Parathyroid adenoma (tissue), 2 donors: ENCODE measurements around the gene CARD16.
"Not testable (repeated sequence)": the region's sequence is repeated elsewhere in the genome, so short reads cannot be mapped to it uniquely, and the experiment has no call there.

Experiments used
- H2AFZ ChIP-seq: fragments of 300-600 bp; sonication (generic); one replicate; pipeline ENCODE4 v1.7.0; 2017; ENCODE audit warnings: antibody characterized with exemption, mild to moderate bottlenecking
- H3K27ac ChIP-seq: fragments of 300-600 bp; sonication (generic); one replicate; pipeline ENCODE4 v1.7.0; 2017
- H3K27me3 ChIP-seq: fragments of 300-600 bp; sonication (generic); one replicate; pipeline ENCODE4 v1.7.0; 2017; ENCODE audit warnings: low read length; ENCODE audit not compliant: control insufficient read depth, insufficient read depth
- H3K36me3 ChIP-seq: fragments of 300-600 bp; sonication (generic); one replicate; pipeline ENCODE4 v1.7.0; 2017; ENCODE audit warnings: low read length; ENCODE audit not compliant: control insufficient read depth, insufficient read depth
- H3K4me1 ChIP-seq: fragments of 300-600 bp; sonication (generic); one replicate; pipeline ENCODE4 v1.7.0; 2017; ENCODE audit warnings: control low read depth
- H3K4me2 ChIP-seq: fragments of 300-600 bp; sonication (generic); one replicate; pipeline ENCODE4 v1.7.0; 2017; ENCODE audit warnings: low read length
- H3K4me3 ChIP-seq: fragments of 300-600 bp; sonication (generic); one replicate; pipeline ENCODE4 v1.7.0; 2017; ENCODE audit warnings: low read depth, low read length
- H3K79me2 ChIP-seq: fragments of 300-600 bp; sonication (generic); one replicate; pipeline ENCODE4 v1.7.0; 2017; ENCODE audit warnings: control low read depth
- H3K9ac ChIP-seq: fragments of 300-600 bp; sonication (generic); one replicate; pipeline ENCODE4 v1.7.0; 2017; ENCODE audit warnings: mild to moderate bottlenecking
- H3K9me3 ChIP-seq: fragments of 300-600 bp; sonication (generic); one replicate; pipeline ENCODE4 v1.7.0; 2017; ENCODE audit warnings: low read length; ENCODE audit not compliant: control insufficient read depth
- TF ChIP-seq, protein P1 (sequence below): fragments of 300-600 bp; sonication (generic); IDR thresholded peaks from one replicate; pipeline ENCODE4 v1.7.0; 2017; ENCODE audit warnings: antibody characterized with exemption, mild to moderate bottlenecking
- donor health status: primary hyperparathyroidism.

CARD16 gene

GRCh38 chr11:105044557-105045524 is at the start of gene CARD16:
CARD16 (minus strand) TSS chr11:105045335; CDS start chr11:105045297, 38 bp downstream.
- H3K27me3 ChIP-seq, H3K36me3 ChIP-seq, H3K27ac ChIP-seq, H3K9ac ChIP-seq, H3K79me2 ChIP-seq, H3K4me1 ChIP-seq, H2AFZ ChIP-seq, H3K9me3 ChIP-seq: not testable (repeated sequence)
- Histone ChIP-seq H3K4me2 (peak within 1 kb of the TSS; percentile 37), H3K4me3 (peak within 1 kb of the TSS; percentile 34)

GRCh38 chr11:105092256-105093239 is 47.4 kb upstream of the CARD16 start:
- TF ChIP-seq, protein P1, sequence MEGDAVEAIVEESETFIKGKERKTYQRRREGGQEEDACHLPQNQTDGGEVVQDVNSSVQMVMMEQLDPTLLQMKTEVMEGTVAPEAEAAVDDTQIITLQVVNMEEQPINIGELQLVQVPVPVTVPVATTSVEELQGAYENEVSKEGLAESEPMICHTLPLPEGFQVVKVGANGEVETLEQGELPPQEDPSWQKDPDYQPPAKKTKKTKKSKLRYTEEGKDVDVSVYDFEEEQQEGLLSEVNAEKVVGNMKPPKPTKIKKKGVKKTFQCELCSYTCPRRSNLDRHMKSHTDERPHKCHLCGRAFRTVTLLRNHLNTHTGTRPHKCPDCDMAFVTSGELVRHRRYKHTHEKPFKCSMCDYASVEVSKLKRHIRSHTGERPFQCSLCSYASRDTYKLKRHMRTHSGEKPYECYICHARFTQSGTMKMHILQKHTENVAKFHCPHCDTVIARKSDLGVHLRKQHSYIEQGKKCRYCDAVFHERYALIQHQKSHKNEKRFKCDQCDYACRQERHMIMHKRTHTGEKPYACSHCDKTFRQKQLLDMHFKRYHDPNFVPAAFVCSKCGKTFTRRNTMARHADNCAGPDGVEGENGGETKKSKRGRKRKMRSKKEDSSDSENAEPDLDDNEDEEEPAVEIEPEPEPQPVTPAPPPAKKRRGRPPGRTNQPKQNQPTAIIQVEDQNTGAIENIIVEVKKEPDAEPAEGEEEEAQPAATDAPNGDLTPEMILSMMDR: no peak

DNA sequence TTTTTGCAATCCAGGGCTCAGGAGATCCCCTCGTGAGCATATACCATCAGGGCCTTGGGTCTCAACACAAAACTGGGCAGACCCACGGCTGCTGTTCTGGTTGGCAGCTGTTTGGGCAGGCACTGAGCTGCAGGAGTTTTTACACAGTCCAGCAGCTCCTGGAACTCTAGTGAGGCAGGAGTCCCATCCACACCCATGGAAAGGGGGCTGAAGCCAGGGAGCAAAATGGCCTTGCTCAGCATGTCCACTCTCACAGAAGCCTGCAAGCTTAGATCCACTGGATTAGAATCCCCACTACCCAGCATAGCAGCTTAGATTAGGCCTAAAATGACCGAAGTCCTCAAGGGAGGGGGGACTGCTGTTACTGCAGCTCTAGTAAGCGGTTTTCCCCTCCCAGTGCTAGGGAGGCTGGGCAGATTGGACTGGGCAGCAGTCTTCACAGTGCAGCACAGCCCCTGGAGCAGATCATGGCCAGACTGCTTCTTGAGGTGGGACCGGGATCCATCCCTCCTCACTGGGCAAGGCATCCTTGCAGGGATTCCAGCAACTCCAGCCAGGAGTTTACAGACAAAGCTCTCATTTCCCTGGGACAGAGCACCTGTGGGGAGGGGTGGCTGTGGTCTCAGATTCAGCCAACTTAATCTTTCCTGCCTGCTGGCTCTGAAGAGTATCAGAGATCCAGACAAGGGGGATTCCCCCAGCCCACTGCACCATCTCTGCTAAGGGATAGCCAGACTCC is 36.4 kb upstream of the CARD16 start:
- TF ChIP-seq, protein P1: no peak
- H3K79me2 ChIP-seq: no peaks in the 10 kb centered on the region
- no peaks in the 10 kb centered on the region for H3K27me3 ChIP-seq
- no peak overlapping the region for H3K27ac ChIP-seq
- no peak overlapping the region for H2AFZ ChIP-seq
- H3K4me1 ChIP-seq: no peaks in the 10 kb centered on the region
- no peak overlapping the region for H3K4me3 ChIP-seq
- H3K36me3 ChIP-seq: no peaks in the 10 kb centered on the region
- no peak overlapping the region for H3K9ac ChIP-seq
- no peaks in the 10 kb centered on the region for H3K9me3 ChIP-seq
- no peak overlapping the region for H3K4me2 ChIP-seq

More at GRCh38 chr11:105092256-105093239, 47.4 kb upstream of the CARD16 start:
- H3K4me2 ChIP-seq: no peak overlapping the region
- no peaks in the 10 kb centered on the region for H3K9me3 ChIP-seq
- H3K27me3 ChIP-seq: no peaks in the 10 kb centered on the region
- no peak overlapping the region for H3K9ac ChIP-seq
- no peak overlapping the region for H3K27ac ChIP-seq
- no peaks in the 10 kb centered on the region for H3K36me3 ChIP-seq
- no peak overlapping the region for H2AFZ ChIP-seq
- H3K4me3 ChIP-seq: no peak overlapping the region
- no peaks in the 10 kb centered on the region for H3K4me1 ChIP-seq
- H3K79me2 ChIP-seq: no peaks in the 10 kb centered on the region

DNA sequence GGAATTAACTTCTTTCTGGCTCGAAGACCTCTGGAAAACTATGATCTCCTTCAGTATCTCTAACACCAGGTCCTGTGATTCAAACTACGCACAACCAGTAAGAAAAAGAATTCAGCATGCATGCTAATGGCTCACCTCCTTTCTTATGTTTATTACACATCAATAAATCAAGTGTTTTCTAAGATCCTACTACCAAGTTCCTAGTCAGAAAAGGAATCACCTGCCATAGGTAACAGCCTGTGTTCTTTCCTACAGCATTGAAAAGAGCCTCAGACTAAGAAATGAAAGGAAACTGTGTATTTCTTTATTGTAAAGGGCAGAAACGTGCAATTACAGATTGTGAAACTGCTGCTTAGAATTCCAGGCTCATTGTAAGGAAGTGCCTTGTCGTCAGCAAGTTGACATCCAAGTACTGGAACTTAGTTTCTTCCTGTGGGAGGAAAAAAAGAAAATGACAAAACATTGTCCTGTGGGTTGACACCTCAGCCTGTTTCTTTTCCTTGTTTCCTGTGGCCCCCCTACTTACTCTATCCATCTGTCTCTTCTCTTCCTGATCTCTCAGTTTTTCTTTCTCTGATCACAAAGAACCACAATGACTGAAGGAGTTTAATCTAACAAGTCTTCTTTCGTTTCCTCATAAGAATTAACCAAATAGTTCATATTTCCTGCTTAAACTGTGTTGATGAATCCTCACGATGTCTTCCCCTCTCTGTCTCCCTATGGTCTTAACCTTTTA is 35.2 kb upstream of the CARD16 start:
- H3K4me1 ChIP-seq, H3K27me3 ChIP-seq, H2AFZ ChIP-seq, H3K4me2 ChIP-seq, H3K27ac ChIP-seq, H3K9me3 ChIP-seq, H3K9ac ChIP-seq, H3K79me2 ChIP-seq, H3K4me3 ChIP-seq, H3K36me3 ChIP-seq: not testable (repeated sequence)

GRCh38 chr11:105078283-105078682 is 33.1 kb upstream of the CARD16 start:
- Histone ChIP-seq H2AFZ (no peak overlapping the region), H3K9ac (no peak overlapping the region), H3K4me3 (no peak overlapping the region), H3K9me3 (no peaks in the 10 kb centered on the region), H3K79me2 (no peaks in the 10 kb centered on the region), H3K27ac (no peak overlapping the region), H3K36me3 (no peaks in the 10 kb centered on the region), H3K27me3 (no peaks in the 10 kb centered on the region), H3K4me1 (no peaks in the 10 kb centered on the region), H3K4me2 (no peak overlapping the region)
- TF ChIP-seq, protein P1: no peak

DNA sequence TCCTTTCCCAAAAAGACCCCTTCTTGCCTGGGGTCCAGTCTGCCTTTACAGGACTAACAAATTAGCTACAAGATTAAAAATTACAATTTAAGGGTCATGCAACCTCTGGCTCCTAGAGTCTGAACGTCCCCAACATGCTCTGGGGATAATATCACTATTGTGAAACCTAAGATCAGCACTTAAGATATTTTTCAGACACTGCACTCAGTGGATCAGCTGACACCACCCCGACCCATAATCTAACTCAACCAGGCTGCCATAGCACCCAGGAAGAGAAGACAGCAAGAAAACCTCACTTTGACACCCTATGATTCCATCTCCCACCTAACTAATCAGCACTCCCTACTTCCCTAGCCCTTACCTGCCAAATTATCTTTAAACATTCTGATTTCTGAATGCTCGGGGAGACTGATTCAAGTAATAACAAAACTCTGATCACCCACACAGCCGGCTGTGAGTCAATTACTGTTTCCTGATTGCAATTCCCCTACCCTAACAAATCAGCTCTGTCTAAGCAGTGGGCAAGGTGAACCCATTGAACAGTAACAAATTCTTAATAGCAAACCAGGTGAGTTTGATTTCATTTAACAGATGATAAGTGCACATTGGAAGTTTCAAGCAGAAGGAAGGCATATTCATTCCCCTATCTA is 32.1 kb upstream of the CARD16 start:
- not testable (repeated sequence) for H3K4me3 ChIP-seq, H3K27ac ChIP-seq, H3K9ac ChIP-seq, H3K79me2 ChIP-seq, H3K4me1 ChIP-seq, H2AFZ ChIP-seq, H3K4me2 ChIP-seq, H3K36me3 ChIP-seq, H3K9me3 ChIP-seq, H3K27me3 ChIP-seq
